ENCODE measurements around the gene KCNQ1.

The KCNQ1 gene

GRCh38 chr11:2849994-2850770, 405.4 kb downstream of the KCNQ1 start:
- DNase-seq, result no peak

- no peak for DNase-seq
Observed at GRCh38 chr11:2853401-2853800, 408.6 kb downstream of the KCNQ1 start.

GRCh38 chr11:2853997-2854560, 409.3 kb downstream of the KCNQ1 start:
- DNase-seq, result no peak

GRCh38 chr11:2855162-2855561, 410.4 kb downstream of the KCNQ1 start:
- no peak for DNase-seq

GRCh38 chr11:2857276-2857675, 412.5 kb downstream of the KCNQ1 start:
- no peak for DNase-seq

GRCh38 chr11:2857918-2858317, 413.1 kb downstream of the KCNQ1 start:
- DNase-seq, result no peak

- DNase-seq, result no peak
Observed at GRCh38 chr11:2858995-2859698, 414.3 kb downstream of the KCNQ1 start.

- DNase-seq, result no peak
Observed at GRCh38 chr11:2859699-2860037, 414.9 kb downstream of the KCNQ1 start.

- DNase-seq, result no peak
Observed at GRCh38 chr11:2860636-2861035, 415.8 kb downstream of the KCNQ1 start.

GRCh38 chr11:2862395-2863275, 417.8 kb downstream of the KCNQ1 start:
- no peak for DNase-seq

- no peak for DNase-seq
Observed at GRCh38 chr11:2863276-2863618, 418.4 kb downstream of the KCNQ1 start.

GRCh38 chr11:2864901-2865300, 420.1 kb downstream of the KCNQ1 start:
- no peak for DNase-seq

GRCh38 chr11:2865922-2866577, 421.2 kb downstream of the KCNQ1 start:
- no peak for DNase-seq

GRCh38 chr11:2867142-2867541, 422.3 kb downstream of the KCNQ1 start:
- DNase-seq, result no peak

GRCh38 chr11:2867722-2868505, 423.1 kb downstream of the KCNQ1 start:
- DNase-seq, result peak in 1 of 3 experiments; percentile 14

- DNase-seq, result no peak
Observed at GRCh38 chr11:2868506-2869133, 423.8 kb downstream of the KCNQ1 start.

GRCh38 chr11:2869134-2869526, 424.3 kb downstream of the KCNQ1 start:
- no peak for DNase-seq

GRCh38 chr11:2869561-2870427, 425.0 kb downstream of the KCNQ1 start:
- DNase-seq, result no peak

- DNase-seq, result no peak
Observed at GRCh38 chr11:2870460-2870859, 425.7 kb downstream of the KCNQ1 start.

GRCh38 chr11:2870969-2871680, 426.3 kb downstream of the KCNQ1 start:
- no peak for DNase-seq
